H7 (cell line): ENCODE results near the gene ELP4. TPM values are rescaled to one million over a fixed set of nuclear protein-coding genes. Genes with fewer than 3 reads are reported as not detected.

Source experiments
- DNase-seq: peaks from one replicate; pipeline ENCODE4 v3.0.0; 2012
- H3K27me3 ChIP-seq: 2 replicates; pipeline ENCODE4 v1.6.0; 2011; ENCODE audit warnings: mild to moderate bottlenecking, low read length; ENCODE audit not compliant: control insufficient read depth, insufficient read depth
- H3K36me3 ChIP-seq: replicated peaks from 2 replicates; pipeline ENCODE4 v1.5.1; 2011; ENCODE audit warnings: low read length; ENCODE audit not compliant: control insufficient read depth, insufficient read depth
- H3K4me3 ChIP-seq: 2 replicates; pipeline ENCODE4 v1.5.1; 2011; ENCODE audit warnings: low read depth, mild to moderate bottlenecking, control low read depth, low read length, moderate library complexity; ENCODE audit not compliant: insufficient read depth
- total RNA-seq: library from RNA; depleted of rRNA; stranded (reverse); fragments of >200 nt; shearing (Covaris generic); gene quantifications from 2 replicates; pipeline ENCODE4 v1.2.3, GENCODE V29; 2014

ELP4 gene
- total RNA-seq, 1 experiment from 2014 or later: 28.0 TPM

- Histone ChIP-seq H3K36me3 (no peaks in the 10 kb centered on the region), H3K4me3 (no peak overlapping the region), H3K27me3 (peaks cover 91% of the 10 kb centered on the region)
- DNase-seq: no peak
These were observed 312.2 kb downstream of the ELP4 start for GRCh38 chr11:31821766-31822165.

GRCh38 chr11:31822175-31822926, 312.8 kb downstream of the ELP4 start:
- Histone ChIP-seq H3K27me3 (peaks cover 91% of the 10 kb centered on the region), H3K4me3 (no peak overlapping the region)
- peak; percentile 47 for DNase-seq

GRCh38 chr11:31822927-31823643, 313.5 kb downstream of the ELP4 start:
- peaks cover 91% of the 10 kb centered on the region for H3K27me3 ChIP-seq
- H3K36me3 ChIP-seq: no peaks in the 10 kb centered on the region
- DNase-seq: peak; percentile 53
- H3K4me3 ChIP-seq: no peak overlapping the region

More at GRCh38 chr11:31822175-31822926, 312.8 kb downstream of the ELP4 start:
- no peaks in the 10 kb centered on the region for H3K36me3 ChIP-seq

- H3K4me3 ChIP-seq: no peak overlapping the region
- peaks cover 89% of the 10 kb centered on the region for H3K27me3 ChIP-seq
- DNase-seq: peak; percentile 77
- H3K36me3 ChIP-seq: no peaks in the 10 kb centered on the region
These were observed 314.2 kb downstream of the ELP4 start for GRCh38 chr11:31823644-31824331.

GRCh38 chr11:31824332-31824878, 314.8 kb downstream of the ELP4 start:
- H3K27me3 ChIP-seq: peaks cover 84% of the 10 kb centered on the region
- H3K36me3 ChIP-seq: no peaks in the 10 kb centered on the region
- peak; percentile 30 for DNase-seq
- no peak overlapping the region for H3K4me3 ChIP-seq

- no peaks in the 10 kb centered on the region for H3K36me3 ChIP-seq
- DNase-seq: peak; percentile 69
- peaks cover 76% of the 10 kb centered on the region for H3K27me3 ChIP-seq
- H3K4me3 ChIP-seq: peak overlapping the region; percentile 36
These were observed 315.6 kb downstream of the ELP4 start for GRCh38 chr11:31824879-31825837.

- Histone ChIP-seq H3K27me3 (peaks cover 68% of the 10 kb centered on the region), H3K36me3 (no peaks in the 10 kb centered on the region), H3K4me3 (peak overlapping the region; percentile 44)
- peak; percentile 87 for DNase-seq
These were observed 316.4 kb downstream of the ELP4 start for GRCh38 chr11:31825838-31826484.

GRCh38 chr11:31826536-31827438, 317.2 kb downstream of the ELP4 start:
- peak overlapping the region; percentile 44 for H3K4me3 ChIP-seq
- DNase-seq: peak; percentile 77

GRCh38 chr11:31827455-31828206, 318.1 kb downstream of the ELP4 start:
- peak overlapping the region; percentile 44 for H3K4me3 ChIP-seq
- no peaks in the 10 kb centered on the region for H3K36me3 ChIP-seq
- peaks cover 55% of the 10 kb centered on the region for H3K27me3 ChIP-seq
- DNase-seq: peak; percentile 43

More at GRCh38 chr11:31826536-31827438, 317.2 kb downstream of the ELP4 start:
- Histone ChIP-seq H3K36me3 (no peaks in the 10 kb centered on the region), H3K27me3 (peaks cover 60% of the 10 kb centered on the region)

- H3K4me3 ChIP-seq: no peak overlapping the region
- no peak for DNase-seq
- no peaks in the 10 kb centered on the region for H3K36me3 ChIP-seq
- H3K27me3 ChIP-seq: peaks cover 49% of the 10 kb centered on the region
These were observed 318.6 kb downstream of the ELP4 start for GRCh38 chr11:31828217-31828616.

- no peak for DNase-seq
- Histone ChIP-seq H3K27me3 (peaks cover 32% of the 10 kb centered on the region), H3K36me3 (no peaks in the 10 kb centered on the region), H3K4me3 (no peak overlapping the region)
These were observed 320.8 kb downstream of the ELP4 start for GRCh38 chr11:31830406-31830805.

GRCh38 chr11:31834237-31834636, 324.7 kb downstream of the ELP4 start:
- Histone ChIP-seq H3K4me3 (no peak overlapping the region), H3K36me3 (no peaks in the 10 kb centered on the region), H3K27me3 (no peaks in the 10 kb centered on the region)
- DNase-seq: peak; percentile 58
